Measurements from ENCODE around the gene RETSAT. TPM values are rescaled to one million over a fixed set of nuclear protein-coding genes. Genes with fewer than 3 reads are reported as not detected.

The RETSAT gene
- total and polyA plus RNA-seq, 2 of the 4 experiments (the other 2 are of a cell fraction), result 25.6 to 32.3 TPM

- dilution Hi-C loops (cut with HindIII; ENCODE audit: low sequenced_read_pairs, unreplicated experiment), result no loop called here
Observed at GRCh38 chr2:85353876-85354285, 447 bp downstream of the RETSAT start.

More at GRCh38 chr2:85353876-85354285, 447 bp downstream of the RETSAT start:
- Histone ChIP-seq H3K23ac (ENCODE audit: low read depth, low read length) (peak overlapping the region; percentile 47), H3K4me1 (ENCODE audit: control insufficient read depth, insufficient read depth, low read length) (peaks cover 6% of the 10 kb centered on the region), H3K56ac (ENCODE audit: extremely low read depth, insufficient read depth, low read length) (no peak overlapping the region; the same call in 1 of the 2 replicates), H2BK120ac (ENCODE audit: low read depth, low read length) (no peak overlapping the region), H3K14ac (replicated peaks; ENCODE audit: low read depth, low read length) (peak overlapping the region; percentile 36), H2BK15ac (ENCODE audit: low read depth, low read length) (no peak overlapping the region), H3K9me1 (ENCODE audit: insufficient read depth, low read length) (peaks cover 16% of the 10 kb centered on the region), H3K9me3 (ENCODE audit: control insufficient read depth, insufficient read depth, low read length) (no peaks in the 10 kb centered on the region), H2BK20ac (ENCODE audit: low read depth, low read length) (no peak overlapping the region), H3K4me2 (ENCODE audit: low read depth, low read length) (peak overlapping the region; percentile 87), H3K9ac (ENCODE audit: low read depth, low read length) (peak overlapping the region; percentile 53), H3K4me3 (ENCODE audit: insufficient read depth, low read depth, low read length) (peak overlapping the region; percentile 56), H2AFZ (replicated peaks; ENCODE audit: low read length, poor library complexity) (peak overlapping the region; percentile 89), H3K27ac (ENCODE audit: insufficient read depth, low read length) (peak overlapping the region; percentile 49), H2AK9ac (replicated peaks; ENCODE audit: low read depth, low read length, poor library complexity) (peak overlapping the region; percentile 75), H2AK5ac (ENCODE audit: low read depth, low read length) (peak overlapping the region; percentile 61; the same call in 1 of the 2 replicates), H3K4ac (ENCODE audit: low read depth, low read length) (peak overlapping the region; percentile 7), H4K8ac (ENCODE audit: low read depth in 2 of 2, low read length in 2 of 2) (peak overlapping the region; percentile 3 to 72; a peak in 3 of 4 replicates), H3K27me3 (ENCODE audit: control insufficient read depth, insufficient read depth, low read length) (no peaks in the 10 kb centered on the region), H3K18ac (ENCODE audit: low read depth, low read length) (no peak overlapping the region), H2BK5ac (ENCODE audit: low read depth, low read length, poor library complexity, severe bottlenecking) (peak overlapping the region; percentile 22), H3K79me1 (ENCODE audit: low read depth in 1 of 2, low read length in 2 of 2) (peaks cover 33 to 47% of the 10 kb centered on the region in 2 experiments), H4K91ac (ENCODE audit: insufficient read depth, low read depth, low read length) (peak overlapping the region; percentile 9), H3K36me3 (ENCODE audit: control insufficient read depth, insufficient read depth, low read length) (peaks cover 33% of the 10 kb centered on the region), H4K5ac (ENCODE audit: low read depth, low read length) (peak overlapping the region; percentile 8), H4K20me1 (ENCODE audit: insufficient read depth, low read length) (no peaks in the 10 kb centered on the region)
- ChIA-PET POLR2A (ENCODE audit: unreplicated experiment) (interaction anchor here (0.7 to 1.2 kb wide), 3 partner anchors 10 to 246 kb away, joined by 3 to 6 read pairs (median 3); partner anchors contain the start of gene TGOLN2), CTCF (interaction anchor here (1.0 kb wide), 1 partner anchor 21 kb away, joined by 3 read pairs; no protein-coding TSS in a partner anchor)
- TF ChIP-seq MAZ (IDR thresholded peaks at IDR 0.05; ENCODE audit: borderline replicate concordance, low read depth, low read length) (no peak), MXI1 (IDR thresholded peaks at IDR 0.05; ENCODE audit: borderline replicate concordance, low read depth, low read length) (no peak), POLR2A (IDR thresholded peaks at IDR 0.05; ENCODE audit: low read depth, low read length) (no peak), SMC3 (IDR thresholded peaks at IDR 0.05; ENCODE audit: low read depth, low read length) (no peak), FOS (IDR thresholded peaks at IDR 0.05; ENCODE audit: low read depth, low read length) (no peak), MAFK (IDR thresholded peaks at IDR 0.05; ENCODE audit: low read depth, low read length) (no peak), RFX5 (IDR thresholded peaks at IDR 0.05; ENCODE audit: low read depth, low read length) (no peak), BHLHE40 (IDR thresholded peaks at IDR 0.05; ENCODE audit: low read depth, low read length) (no peak), CEBPB (IDR thresholded peaks at IDR 0.05; ENCODE audit: low read depth, low read length) (no peak)
- TF ChIP-seq, protein P1, sequence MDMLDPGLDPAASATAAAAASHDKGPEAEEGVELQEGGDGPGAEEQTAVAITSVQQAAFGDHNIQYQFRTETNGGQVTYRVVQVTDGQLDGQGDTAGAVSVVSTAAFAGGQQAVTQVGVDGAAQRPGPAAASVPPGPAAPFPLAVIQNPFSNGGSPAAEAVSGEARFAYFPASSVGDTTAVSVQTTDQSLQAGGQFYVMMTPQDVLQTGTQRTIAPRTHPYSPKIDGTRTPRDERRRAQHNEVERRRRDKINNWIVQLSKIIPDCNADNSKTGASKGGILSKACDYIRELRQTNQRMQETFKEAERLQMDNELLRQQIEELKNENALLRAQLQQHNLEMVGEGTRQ (IDR thresholded peaks at IDR 0.05; ENCODE audit: low read depth, low read length), result no peak
- in situ Hi-C loops (cut with MboI; ENCODE audit: low sequenced_read_pairs), result no loop called here
- DNase-seq (peak; percentile 6), ATAC-seq (ENCODE audit: low read depth) (peak; percentile 5)
- intact Hi-C loops (cut with micrococcal nuclease), result loop anchor here (1.0 to 2.0 kb wide), 3 partner anchors 27 to 196 kb away; partner anchors contain the start of gene TGOLN2
- WGBS, 2 experiments (ENCODE audit: extremely low coverage in 2 of 2, insufficient read length in 1 of 2), result 25% methylated on average over 1 of the region's 16 CpGs; no CpG with 5 or more reads in 1 of the 2 experiments
- BruUV-seq (replicated peaks), result TSS peak; percentile 64

Data from IMR-90 (cell line).